ENCODE data around the gene CDT1. TPM values are rescaled to one million over a fixed set of nuclear protein-coding genes. Genes with fewer than 3 reads are reported as not detected.
"Not testable (repeated sequence)": the region's sequence is repeated elsewhere in the genome, so short reads cannot be mapped to it uniquely, and the experiment has no call there.

The CDT1 gene
- total RNA-seq, 1 donor from 2014 or later, result 0.26 TPM

- no peak for TF ChIP-seq CTCF (IDR thresholded peaks at IDR 0.05; ENCODE audit: insufficient read depth, low read length, severe bottlenecking)
- no peak for DNase-seq (ENCODE audit: low read depth)
- H3K36me3 ChIP-seq (ENCODE audit: control insufficient read depth, insufficient read depth, low read length), result peaks cover 3% of the 10 kb centered on the region
- no peak for FAIRE-seq
- peak overlapping the region; percentile 2 for H3K4me3 ChIP-seq (ENCODE audit: low read depth, low read length)
- H3K27me3 ChIP-seq (ENCODE audit: control insufficient read depth, insufficient read depth, low read length), result no peaks in the 10 kb centered on the region
Measured at GRCh38 chr16:88771294-88771772, 32.3 kb upstream of the CDT1 start.

GRCh38 chr16:88771781-88772180 lies 31.8 kb upstream of the CDT1 start:
- DNase-seq (ENCODE audit: low read depth); H3K27me3 ChIP-seq (ENCODE audit: control insufficient read depth, insufficient read depth, low read length); H3K4me3 ChIP-seq (ENCODE audit: low read depth, low read length); FAIRE-seq; H3K36me3 ChIP-seq (ENCODE audit: control insufficient read depth, insufficient read depth, low read length): not testable (repeated sequence)

- no peak for FAIRE-seq
- no peak for DNase-seq (ENCODE audit: low read depth)
Measured at GRCh38 chr16:88772871-88773811, 30.4 kb upstream of the CDT1 start.

GRCh38 chr16:88773812-88774291 lies 29.7 kb upstream of the CDT1 start:
- H3K4me3 ChIP-seq (ENCODE audit: low read depth, low read length), result no peak overlapping the region
- H3K27me3 ChIP-seq (ENCODE audit: control insufficient read depth, insufficient read depth, low read length), result no peaks in the 10 kb centered on the region
- FAIRE-seq (no peak), DNase-seq (ENCODE audit: low read depth) (peak; percentile 23)
- no peak for TF ChIP-seq CTCF (IDR thresholded peaks at IDR 0.05; ENCODE audit: insufficient read depth, low read length, severe bottlenecking)
- peaks cover 10% of the 10 kb centered on the region for H3K36me3 ChIP-seq (ENCODE audit: control insufficient read depth, insufficient read depth, low read length)

More at GRCh38 chr16:88772871-88773811, 30.4 kb upstream of the CDT1 start:
- H3K27me3 ChIP-seq (ENCODE audit: control insufficient read depth, insufficient read depth, low read length), result no peaks in the 10 kb centered on the region
- no peak for TF ChIP-seq CTCF (IDR thresholded peaks at IDR 0.05; ENCODE audit: insufficient read depth, low read length, severe bottlenecking)
- peaks cover 10% of the 10 kb centered on the region for H3K36me3 ChIP-seq (ENCODE audit: control insufficient read depth, insufficient read depth, low read length)
- no peak overlapping the region for H3K4me3 ChIP-seq (ENCODE audit: low read depth, low read length)

- Histone ChIP-seq H3K27me3 (ENCODE audit: control insufficient read depth, insufficient read depth, low read length) (no peaks in the 10 kb centered on the region), H3K4me3 (ENCODE audit: low read depth, low read length) (no peak overlapping the region), H3K36me3 (ENCODE audit: control insufficient read depth, insufficient read depth, low read length) (peaks cover 9% of the 10 kb centered on the region)
- FAIRE-seq (no peak), DNase-seq (ENCODE audit: low read depth) (no peak)
- TF ChIP-seq CTCF (IDR thresholded peaks at IDR 0.05; ENCODE audit: insufficient read depth, low read length, severe bottlenecking), result no peak
Measured at GRCh38 chr16:88774544-88775393, 28.8 kb upstream of the CDT1 start.

GRCh38 chr16:88775825-88776224 lies 27.8 kb upstream of the CDT1 start:
- no peaks in the 10 kb centered on the region for H3K27me3 ChIP-seq (ENCODE audit: control insufficient read depth, insufficient read depth, low read length)
- no peak for DNase-seq (ENCODE audit: low read depth)
- TF ChIP-seq CTCF (IDR thresholded peaks at IDR 0.05; ENCODE audit: insufficient read depth, low read length, severe bottlenecking), result no peak
- peaks cover 9% of the 10 kb centered on the region for H3K36me3 ChIP-seq (ENCODE audit: control insufficient read depth, insufficient read depth, low read length)
- H3K4me3 ChIP-seq (ENCODE audit: low read depth, low read length), result no peak overlapping the region
- FAIRE-seq, result no peak

All from bronchial epithelial cell (primary cell).